ENCODE data around the gene EIF4G3. TPM values are rescaled to one million over a fixed set of nuclear protein-coding genes. Genes with fewer than 3 reads are reported as not detected.
"Not testable (repeated sequence)": the region's sequence is repeated elsewhere in the genome, so short reads cannot be mapped to it uniquely, and the experiment has no call there.

EIF4G3 gene
- total and polyA plus RNA-seq, 4 donors, result 16.5 to 59.8 (median 33.4) TPM

DNA sequence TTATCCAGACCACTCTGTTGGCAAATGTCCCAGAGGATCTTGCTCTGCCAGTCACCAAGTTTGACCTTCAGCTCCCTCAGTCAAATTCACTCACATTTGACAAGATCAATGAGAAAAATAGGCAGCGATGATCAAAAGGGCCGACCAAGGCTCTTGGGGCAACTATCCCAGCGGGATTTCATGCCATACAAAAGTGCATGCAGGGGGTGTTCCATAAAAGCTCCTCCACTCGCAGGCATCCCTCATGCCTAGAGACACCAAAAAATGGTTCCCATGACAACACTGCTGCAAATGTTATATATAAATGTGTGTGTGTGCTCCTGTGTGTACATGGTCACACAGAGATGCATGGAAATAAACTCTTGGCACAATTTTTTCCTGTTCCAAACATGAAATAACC lies 16.2 kb upstream of the EIF4G3 start:
- no peak for ATAC-seq (ENCODE audit: insufficient read depth, low FRiP score)
- TF ChIP-seq CTCF (IDR thresholded peaks at IDR 0.05; ENCODE audit: control extremely low read depth, extremely low read depth), result no peak
- Histone ChIP-seq H3K36me3 (ENCODE audit: control insufficient read depth in 4 of 4, insufficient read depth in 4 of 4, low read length in 4 of 4) (no peaks in the 10 kb centered on the region), H3K9me3 (ENCODE audit: control insufficient read depth in 4 of 4, insufficient read depth in 3 of 4, low read length in 3 of 4) (no peaks in the 10 kb centered on the region), H3K4me1 (ENCODE audit: control insufficient read depth in 5 of 5, insufficient read depth in 5 of 5, low read length in 5 of 5) (peaks cover 0 to 12% (median 0%) of the 10 kb centered on the region in 5 donors), H3K4me3 (no peak overlapping the region), H3K27me3 (ENCODE audit: control insufficient read depth in 3 of 3, insufficient read depth in 3 of 3, low read length in 2 of 3) (no peaks in the 10 kb centered on the region), H3K9ac (ENCODE audit: insufficient read depth in 1 of 2, low read length in 2 of 2) (no peak overlapping the region), H3K27ac (ENCODE audit: low read depth in 1 of 2, low read length in 1 of 2) (no peak overlapping the region)
- DNase-seq, result peak in 1 of 3 donors; percentile 9
- WGBS, 2 donors, result 81 to 87% methylated on average over 4 of the region's 4 CpGs

- Histone ChIP-seq H3K4me3 (no peak overlapping the region), H3K9ac (ENCODE audit: insufficient read depth in 1 of 2, low read length in 2 of 2) (no peak overlapping the region), H3K4me1 (ENCODE audit: control insufficient read depth in 5 of 5, insufficient read depth in 5 of 5, low read length in 5 of 5) (peaks cover 0 to 12% (median 0%) of the 10 kb centered on the region in 5 donors), H3K27me3 (ENCODE audit: control insufficient read depth in 3 of 3, insufficient read depth in 3 of 3, low read length in 2 of 3) (no peaks in the 10 kb centered on the region), H3K27ac (ENCODE audit: low read depth in 1 of 2, low read length in 1 of 2) (no peak overlapping the region), H3K9me3 (ENCODE audit: control insufficient read depth in 4 of 4, insufficient read depth in 3 of 4, low read length in 3 of 4) (no peaks in the 10 kb centered on the region), H3K36me3 (ENCODE audit: control insufficient read depth in 4 of 4, insufficient read depth in 4 of 4, low read length in 4 of 4) (no peaks in the 10 kb centered on the region)
- no peak for TF ChIP-seq CTCF (IDR thresholded peaks at IDR 0.05; ENCODE audit: control extremely low read depth, extremely low read depth)
- no peak for ATAC-seq (ENCODE audit: insufficient read depth, low FRiP score)
- DNase-seq, result peak in 2 of 3 donors; percentile 19 to 51
- 57 to 73% methylated on average over 5 of the region's 5 CpGs for WGBS, 2 donors
These were observed 15.6 kb upstream of the EIF4G3 start for GRCh38 chr1:21192284-21192683.

GRCh38 chr1:21190771-21191170 lies 14.1 kb upstream of the EIF4G3 start:
- H3K9ac ChIP-seq (ENCODE audit: insufficient read depth in 1 of 2, low read length in 2 of 2); DNase-seq; H3K4me3 ChIP-seq; H3K9me3 ChIP-seq (ENCODE audit: control insufficient read depth in 4 of 4, insufficient read depth in 3 of 4, low read length in 3 of 4); ATAC-seq (ENCODE audit: insufficient read depth, low FRiP score); H3K27me3 ChIP-seq (ENCODE audit: control insufficient read depth in 3 of 3, insufficient read depth in 3 of 3, low read length in 2 of 3); H3K27ac ChIP-seq (ENCODE audit: low read depth in 1 of 2, low read length in 1 of 2); H3K36me3 ChIP-seq (ENCODE audit: control insufficient read depth in 4 of 4, insufficient read depth in 4 of 4, low read length in 4 of 4): not testable (repeated sequence)
- 48 to 52% methylated on average over 2 of the region's 2 CpGs for WGBS, 2 donors
- H3K4me1 ChIP-seq (ENCODE audit: control insufficient read depth in 5 of 5, insufficient read depth in 5 of 5, low read length in 5 of 5), result peaks cover 0 to 12% (median 0%) of the 10 kb centered on the region in 5 donors

- Histone ChIP-seq H3K27me3 (ENCODE audit: control insufficient read depth in 3 of 3, insufficient read depth in 3 of 3, low read length in 2 of 3) (no peaks in the 10 kb centered on the region), H3K9ac (ENCODE audit: insufficient read depth in 1 of 2, low read length in 2 of 2) (no peak overlapping the region), H3K9me3 (ENCODE audit: control insufficient read depth in 4 of 4, insufficient read depth in 3 of 4, low read length in 3 of 4) (no peaks in the 10 kb centered on the region), H3K4me1 (ENCODE audit: control insufficient read depth in 5 of 5, insufficient read depth in 5 of 5, low read length in 5 of 5) (peaks cover 0 to 12% (median 0%) of the 10 kb centered on the region in 5 donors), H3K4me3 (no peak overlapping the region), H3K27ac (ENCODE audit: low read depth in 1 of 2, low read length in 1 of 2) (no peak overlapping the region), H3K36me3 (ENCODE audit: control insufficient read depth in 4 of 4, insufficient read depth in 4 of 4, low read length in 4 of 4) (no peaks in the 10 kb centered on the region)
- DNase-seq (peak in 1 of 3 donors; percentile 44), ATAC-seq (ENCODE audit: insufficient read depth, low FRiP score) (no peak)
- TF ChIP-seq CTCF (IDR thresholded peaks at IDR 0.05; ENCODE audit: control extremely low read depth, extremely low read depth), result no peak
- WGBS, 2 donors, result 90 to 97% methylated on average over 1 of the region's 1 CpG
These were observed 13.3 kb upstream of the EIF4G3 start for GRCh38 chr1:21189906-21190500.
